GM10266 (cell line): ENCODE results near the gene PFKFB3.
"Not testable (repeated sequence)": the region's sequence is repeated elsewhere in the genome, so short reads cannot be mapped to it uniquely, and the experiment has no call there.

Experiments used
- DNase-seq: peaks from one replicate; pipeline ENCODE4 v3.0.0; 2012; ENCODE audit errors: extremely low spot score
- CTCF ChIP-seq: IDR thresholded peaks from 2 replicates; pipeline ENCODE4 v1.5.1; 2012; ENCODE audit warnings: mild to moderate bottlenecking, low read depth; ENCODE audit not compliant: control insufficient read depth, insufficient read depth; ENCODE audit errors: missing control alignments

The PFKFB3 gene

GRCh38 chr10:6203331-6204062, 765 bp downstream of the PFKFB3 start:
- TF ChIP-seq CTCF: peak; percentile 73
- peak; percentile 91 for DNase-seq

- DNase-seq: peak; percentile 67
- TF ChIP-seq CTCF: no peak
These were observed 1.3 kb downstream of the PFKFB3 start for GRCh38 chr10:6204063-6204340.

- DNase-seq: no peak
These were observed 1.8 kb downstream of the PFKFB3 start for GRCh38 chr10:6204341-6205191.

GRCh38 chr10:6206486-6206885, 3.8 kb downstream of the PFKFB3 start:
- DNase-seq: not testable (repeated sequence)

More at GRCh38 chr10:6204341-6205191, 1.8 kb downstream of the PFKFB3 start:
- no peak for TF ChIP-seq CTCF

GRCh38 chr10:6207658-6208057, 4.9 kb downstream of the PFKFB3 start:
- DNase-seq: no peak
- no peak for TF ChIP-seq CTCF

GRCh38 chr10:6208799-6209235, 6.1 kb downstream of the PFKFB3 start:
- DNase-seq: no peak
- TF ChIP-seq CTCF: no peak

- TF ChIP-seq CTCF: no peak
- DNase-seq: no peak
These were observed 8.6 kb downstream of the PFKFB3 start for GRCh38 chr10:6211341-6211670.
